Activated naive CD4-positive, alpha-beta T cell treated with anti-CD3 and anti-CD28 coated beads for 36 hours (primary cell): Measurements from ENCODE around the gene IGFBP5. TPM values are rescaled to one million over a fixed set of nuclear protein-coding genes. Genes with fewer than 3 reads are reported as not detected.
A peak's percentile ranks its signal among the peaks of the same experiment; 100 is the strongest.

ENCODE experiments used
- CTCF ChIA-PET: fragments of 350-600 bp; sonication (Branson Sonifier 250); formaldehyde crosslinking; loops from one replicate; lab custom pipeline; 2021; ENCODE audit warnings: antibody characterized with exemption; lab: Charles Lee
- DNase-seq: peaks from one replicate; pipeline ENCODE4 v3.0.0-alpha.2; 2020
- H3K27ac Mint-ChIP-seq: one replicate; pipeline ENCODE4 v1.8.0; 2021; ENCODE audit warnings: mild to moderate bottlenecking, mixed read lengths
- H3K27me3 Mint-ChIP-seq: one replicate; pipeline ENCODE4 v1.8.0; 2021; ENCODE audit warnings: low read depth, mixed read lengths
- H3K36me3 Mint-ChIP-seq: one replicate; pipeline ENCODE4 v1.8.0; 2021; ENCODE audit warnings: low read depth, mixed read lengths
- H3K4me1 Mint-ChIP-seq: one replicate; pipeline ENCODE4 v1.8.0; 2021; ENCODE audit warnings: low read depth, mixed read lengths
- H3K4me3 Mint-ChIP-seq: one replicate; pipeline ENCODE4 v1.8.0; 2021; ENCODE audit warnings: mild to moderate bottlenecking, moderate library complexity, mixed read lengths
- H3K9me3 Mint-ChIP-seq: one replicate; pipeline ENCODE4 v1.8.0; 2021; ENCODE audit warnings: mixed read lengths
- intact Hi-C: fragments of 100-400 bp; cut with micrococcal nuclease; formaldehyde crosslinking; loops from one replicate; pipeline ENCODE4 v1.15.1; 2023
- total RNA-seq, 2 experiments: library from RNA; stranded (reverse); gene quantifications; one replicate each; pipeline ENCODE4 v1.2.3, GENCODE V29; 2021

Gene IGFBP5
- total RNA-seq, 2 experiments from 2014 or later: not detected

DNA sequence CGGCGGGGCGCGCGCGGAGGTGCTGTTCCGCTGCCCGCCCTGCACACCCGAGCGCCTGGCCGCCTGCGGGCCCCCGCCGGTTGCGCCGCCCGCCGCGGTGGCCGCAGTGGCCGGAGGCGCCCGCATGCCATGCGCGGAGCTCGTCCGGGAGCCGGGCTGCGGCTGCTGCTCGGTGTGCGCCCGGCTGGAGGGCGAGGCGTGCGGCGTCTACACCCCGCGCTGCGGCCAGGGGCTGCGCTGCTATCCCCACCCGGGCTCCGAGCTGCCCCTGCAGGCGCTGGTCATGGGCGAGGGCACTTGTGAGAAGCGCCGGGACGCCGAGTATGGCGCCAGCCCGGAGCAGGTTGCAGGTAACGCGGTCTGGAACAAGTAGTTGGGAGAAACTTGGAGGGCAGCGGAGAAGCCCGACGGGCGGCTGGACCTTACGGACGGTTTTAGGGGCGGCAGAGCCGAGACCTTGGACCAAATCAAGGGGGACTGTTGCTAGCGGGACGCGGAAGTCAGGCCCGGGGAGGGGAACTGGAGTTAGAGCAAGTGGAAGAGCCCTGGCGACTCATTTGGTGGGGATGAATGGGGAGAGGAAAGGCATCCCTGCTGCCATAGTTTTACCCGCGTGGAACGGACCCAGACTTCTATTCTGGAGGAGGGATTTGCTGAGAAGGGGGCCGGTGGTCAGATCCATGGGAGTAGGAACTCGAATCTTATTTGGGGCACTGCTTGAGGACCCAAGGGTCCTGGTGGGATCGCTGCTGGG is 61.6 kb downstream of the IGFBP5 start:
- intact Hi-C loops: no loop called here

DNA sequence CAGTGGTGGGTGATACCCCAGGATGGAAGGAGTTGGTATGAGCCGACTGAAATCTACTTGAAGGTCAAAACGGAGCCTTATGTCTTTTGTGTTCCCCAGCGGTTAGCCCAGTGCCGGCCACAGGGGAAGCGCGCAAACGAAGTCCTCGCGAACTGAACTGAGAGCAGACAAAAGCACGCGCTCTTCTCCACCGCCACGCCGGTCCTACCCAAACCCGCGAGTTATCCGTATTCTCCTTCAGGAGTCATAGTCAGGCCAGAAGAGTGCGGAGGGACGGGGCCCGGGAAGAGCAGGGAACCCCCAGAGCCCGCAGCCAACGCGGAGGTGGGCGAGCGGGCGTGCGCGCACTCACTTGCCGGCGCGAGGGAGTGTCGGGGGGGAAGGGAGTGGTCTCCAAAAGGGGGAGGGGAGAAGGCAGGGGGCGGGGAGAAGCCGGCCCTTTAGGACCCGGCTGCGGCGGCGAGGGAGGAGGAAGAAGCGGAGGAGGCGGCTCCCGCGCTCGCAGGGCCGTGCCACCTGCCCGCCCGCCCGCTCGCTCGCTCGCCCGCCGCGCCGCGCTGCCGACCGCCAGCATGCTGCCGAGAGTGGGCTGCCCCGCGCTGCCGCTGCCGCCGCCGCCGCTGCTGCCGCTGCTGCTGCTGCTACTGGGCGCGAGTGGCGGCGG is 62.3 kb downstream of the IGFBP5 start, which contains the start of gene IGFBP2:
Gene IGFBP2, plus strand, starts transcription at position 469 of the 664 bp plus-strand sequence. Its CDS starts 104 bp downstream, at position 573.
- DNase-seq: peak; percentile 27
- CTCF ChIA-PET: interaction anchor here (1.1 kb wide), 1 partner anchor 628 kb away, joined by 3 read pairs; no protein-coding TSS in a partner anchor
- Mint-ChIP-seq H3K4me1 (peaks cover 27% of the 10 kb centered on the region), H3K36me3 (no peaks in the 10 kb centered on the region), H3K27ac (no peak within 1 kb of the TSS), H3K27me3 (peaks cover 60% of the 10 kb centered on the region), H3K4me3 (peak within 1 kb of the TSS; percentile 75), H3K9me3 (no peaks in the 10 kb centered on the region)
- intact Hi-C loops: no loop called here

More for the DNA sequence above, 61.6 kb downstream of the IGFBP5 start:
- CTCF ChIA-PET: no interaction called here
- no peaks in the 10 kb centered on the region for H3K36me3 Mint-ChIP-seq
- peaks cover 60% of the 10 kb centered on the region for H3K27me3 Mint-ChIP-seq
- peaks cover 27% of the 10 kb centered on the region for H3K4me1 Mint-ChIP-seq
- DNase-seq: no peak
- H3K9me3 Mint-ChIP-seq: no peaks in the 10 kb centered on the region
- no peak overlapping the region for H3K27ac Mint-ChIP-seq
- H3K4me3 Mint-ChIP-seq: peak overlapping the region; percentile 69

DNA sequence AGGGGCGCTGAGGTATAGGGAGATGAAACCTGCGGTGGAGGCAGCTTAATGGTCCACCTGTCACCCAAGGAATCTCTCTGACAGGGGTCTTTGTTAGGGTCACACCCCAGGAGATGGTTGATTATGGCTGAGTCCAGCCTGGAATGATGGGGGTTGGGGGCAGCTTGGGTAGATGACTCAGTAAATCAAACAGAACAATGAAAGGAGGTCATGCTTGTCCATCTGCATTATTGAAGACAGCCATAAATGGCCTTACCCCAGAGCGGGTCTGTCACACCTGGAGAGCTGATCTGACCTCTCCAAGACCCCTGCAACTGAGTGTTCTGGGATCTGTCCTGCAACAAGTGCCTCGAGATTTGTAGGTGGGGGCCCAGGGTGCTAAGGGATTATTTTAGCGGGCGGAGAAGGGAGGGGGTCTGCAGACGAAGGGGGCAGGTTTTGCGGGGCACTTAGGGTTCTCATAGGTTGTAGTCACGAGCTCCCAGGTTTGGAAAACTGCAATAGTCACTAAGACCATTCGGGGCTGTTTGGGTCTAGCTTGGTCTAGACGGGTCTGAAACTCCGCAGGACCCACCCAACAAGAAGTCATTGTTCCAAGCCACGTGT is 62.9 kb downstream of the IGFBP5 start:
- DNase-seq: no peak
- H3K9me3 Mint-ChIP-seq: no peaks in the 10 kb centered on the region
- CTCF ChIA-PET: interaction anchor here (1.1 kb wide), 1 partner anchor 627 kb away, joined by 3 read pairs; no protein-coding TSS in a partner anchor
- H3K27me3 Mint-ChIP-seq: peaks cover 57% of the 10 kb centered on the region
- H3K27ac Mint-ChIP-seq: no peak overlapping the region
- intact Hi-C loops: no loop called here
- no peaks in the 10 kb centered on the region for H3K36me3 Mint-ChIP-seq
- peak overlapping the region; percentile 75 for H3K4me3 Mint-ChIP-seq
- H3K4me1 Mint-ChIP-seq: peaks cover 27% of the 10 kb centered on the region

DNA sequence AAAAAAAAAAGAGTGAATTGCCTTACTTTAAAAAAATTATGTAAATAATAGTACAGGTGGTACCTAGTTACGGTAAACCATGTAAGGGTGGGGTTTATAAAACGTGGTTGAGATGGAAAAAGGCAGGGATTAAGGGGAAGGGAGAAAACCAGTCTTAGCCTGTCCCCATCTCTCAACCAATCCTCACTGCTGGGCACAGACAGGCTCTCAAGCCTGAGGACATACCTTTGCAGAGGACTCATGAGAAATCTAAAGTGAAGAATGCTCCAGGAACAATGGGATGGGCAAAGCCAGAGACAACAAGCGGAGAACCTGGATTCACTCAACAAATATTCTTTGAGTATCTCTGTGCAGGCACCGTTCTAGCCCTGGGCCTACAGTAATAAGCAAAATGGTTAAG is 65.6 kb downstream of the IGFBP5 start:
- no peaks in the 10 kb centered on the region for H3K36me3 Mint-ChIP-seq
- intact Hi-C loops: no loop called here
- no peaks in the 10 kb centered on the region for H3K9me3 Mint-ChIP-seq
- CTCF ChIA-PET: no interaction called here
- peaks cover 32% of the 10 kb centered on the region for H3K27me3 Mint-ChIP-seq
- no peak overlapping the region for H3K27ac Mint-ChIP-seq
- DNase-seq: no peak
- peaks cover 13% of the 10 kb centered on the region for H3K4me1 Mint-ChIP-seq
- H3K4me3 Mint-ChIP-seq: no peak overlapping the region

DNA sequence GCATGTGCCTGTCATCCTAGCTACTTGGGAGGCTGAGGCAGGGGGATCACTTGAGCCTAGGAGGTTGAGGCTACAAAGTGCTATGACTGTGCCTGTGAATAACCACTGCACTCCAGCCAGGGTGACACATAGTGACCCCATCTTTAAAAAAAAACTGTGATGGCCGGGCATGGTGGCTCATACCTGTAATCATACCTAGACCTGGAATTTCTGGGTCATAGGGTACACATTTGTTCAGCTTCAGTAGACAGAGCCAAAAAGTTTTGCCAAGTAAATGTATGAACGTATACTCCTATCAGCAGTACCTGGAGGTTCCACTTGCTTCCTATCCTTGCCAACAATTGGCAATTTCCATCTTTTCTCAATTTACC is 68.5 kb downstream of the IGFBP5 start:
- Mint-ChIP-seq H3K36me3 (no peaks in the 10 kb centered on the region), H3K4me1 (no peaks in the 10 kb centered on the region), H3K27me3 (peaks cover 11% of the 10 kb centered on the region), H3K9me3 (no peaks in the 10 kb centered on the region), H3K4me3 (no peak overlapping the region), H3K27ac (no peak overlapping the region)
- intact Hi-C loops: no loop called here
- no peak for DNase-seq
- CTCF ChIA-PET: interaction anchor here (0.6 kb wide), 1 partner anchor 40 kb away, joined by 3 read pairs; no protein-coding TSS in a partner anchor

DNA sequence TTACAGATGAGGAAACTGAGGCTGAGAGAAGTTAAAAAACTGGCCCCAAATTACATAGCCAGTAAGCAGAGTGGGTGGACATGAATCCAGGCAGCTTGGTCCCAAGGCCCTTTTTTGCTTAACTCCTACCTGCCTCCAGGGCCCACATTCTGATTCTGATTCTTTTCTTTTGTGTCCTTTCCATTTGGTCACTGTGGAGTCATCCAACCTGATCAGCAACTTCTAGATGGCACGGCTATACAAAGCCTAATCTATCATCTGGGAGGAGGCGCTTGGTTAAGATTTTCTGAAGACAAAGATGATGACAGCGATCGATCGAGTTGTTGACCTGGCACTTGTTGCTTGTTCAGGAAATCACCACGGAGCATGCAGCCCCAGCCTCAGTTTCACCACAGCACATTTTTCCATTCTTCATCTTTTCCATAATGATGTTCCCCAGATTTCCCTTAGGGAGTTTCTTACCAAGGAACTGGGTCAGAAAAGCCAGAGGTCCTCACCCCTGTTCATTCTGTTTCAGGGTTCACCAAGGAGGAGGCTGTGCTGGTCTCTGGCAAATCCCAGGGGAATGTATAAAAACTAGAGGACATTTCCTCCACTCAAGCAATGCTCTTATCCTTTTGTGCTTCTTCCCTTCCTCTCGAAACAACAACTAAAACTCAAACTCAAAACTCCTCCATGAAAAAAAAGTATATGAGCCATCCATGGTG is 69.0 kb downstream of the IGFBP5 start:
- Mint-ChIP-seq H3K4me1 (no peaks in the 10 kb centered on the region), H3K27ac (no peak overlapping the region), H3K36me3 (no peaks in the 10 kb centered on the region), H3K27me3 (peaks cover 8% of the 10 kb centered on the region), H3K4me3 (no peak overlapping the region), H3K9me3 (no peaks in the 10 kb centered on the region)
- no peak for DNase-seq
- intact Hi-C loops: no loop called here
- CTCF ChIA-PET: no interaction called here

DNA sequence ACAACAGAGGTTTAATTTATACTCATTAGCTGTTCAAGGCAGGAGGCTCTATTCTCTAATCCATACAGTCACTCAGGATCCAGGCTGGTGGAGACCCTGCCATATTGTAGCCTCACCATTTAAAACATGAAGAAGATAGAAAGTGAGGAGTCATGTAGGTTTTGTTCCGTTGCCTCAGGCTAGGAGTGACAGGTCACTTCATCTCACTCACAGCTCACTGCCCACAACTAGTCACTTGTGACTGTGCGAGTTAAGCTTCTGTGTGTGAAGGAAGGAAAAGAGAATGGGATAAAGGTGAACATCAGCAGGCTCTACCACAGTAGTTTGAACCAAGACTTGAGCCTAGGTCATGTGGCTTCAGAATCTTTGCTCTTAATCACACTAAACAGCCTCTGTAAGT is 71.1 kb downstream of the IGFBP5 start:
- H3K27me3 Mint-ChIP-seq: no peaks in the 10 kb centered on the region
- intact Hi-C loops: no loop called here
- CTCF ChIA-PET: no interaction called here
- H3K4me1 Mint-ChIP-seq: peaks cover 9% of the 10 kb centered on the region
- H3K4me3 Mint-ChIP-seq: no peak overlapping the region
- no peaks in the 10 kb centered on the region for H3K9me3 Mint-ChIP-seq
- H3K36me3 Mint-ChIP-seq: no peaks in the 10 kb centered on the region
- H3K27ac Mint-ChIP-seq: no peak overlapping the region
- DNase-seq: no peak

DNA sequence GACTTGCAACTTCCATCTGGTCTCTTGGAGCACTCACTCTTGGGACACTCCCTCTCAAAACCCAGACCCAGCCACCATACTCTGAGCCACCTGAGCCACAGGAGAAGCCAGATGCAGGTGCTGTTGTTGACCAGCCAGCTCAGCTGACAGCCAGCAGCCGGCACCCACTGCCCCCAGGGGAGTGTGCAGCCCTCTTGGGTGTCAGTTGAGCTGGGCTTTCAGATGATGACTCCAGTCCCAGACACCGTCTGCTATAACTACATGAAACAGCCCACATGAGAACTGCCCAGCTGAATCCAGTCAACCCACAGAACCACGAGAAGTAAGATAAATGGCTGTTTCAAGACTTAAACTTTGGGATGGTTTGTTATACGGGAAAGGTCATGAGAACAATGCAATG is 72.8 kb downstream of the IGFBP5 start:
- Mint-ChIP-seq H3K27ac (no peak overlapping the region), H3K9me3 (no peaks in the 10 kb centered on the region), H3K4me1 (peaks cover 9% of the 10 kb centered on the region), H3K27me3 (no peaks in the 10 kb centered on the region), H3K36me3 (no peaks in the 10 kb centered on the region), H3K4me3 (no peak overlapping the region)
- CTCF ChIA-PET: no interaction called here
- DNase-seq: no peak
- intact Hi-C loops: no loop called here

Other genes starting within 250 kb of the IGFBP5 start
- gene RPL37A, start 196.7 kb downstream of the IGFBP5 start, total RNA-seq: 1,000 to 10,000 TPM; 4,869 to 4,871 TPM
- 1 to 10 TPM; 2.4 to 2.7 TPM for gene IGFBP2, start 62.1 kb downstream of the IGFBP5 start, total RNA-seq
- not detected for gene TNP1, start 164.5 kb upstream of the IGFBP5 start, total RNA-seq